ENCODE results near the gene CELSR1. TPM values are rescaled to one million over a fixed set of nuclear protein-coding genes. Genes with fewer than 3 reads are reported as not detected.

CELSR1 gene
- total and polyA plus RNA-seq, 2 of the 13 experiments (the other 11 are each of a cell fraction or from before 2014, with no cell fraction given) = 0.78 to 1.8 TPM

DNA sequence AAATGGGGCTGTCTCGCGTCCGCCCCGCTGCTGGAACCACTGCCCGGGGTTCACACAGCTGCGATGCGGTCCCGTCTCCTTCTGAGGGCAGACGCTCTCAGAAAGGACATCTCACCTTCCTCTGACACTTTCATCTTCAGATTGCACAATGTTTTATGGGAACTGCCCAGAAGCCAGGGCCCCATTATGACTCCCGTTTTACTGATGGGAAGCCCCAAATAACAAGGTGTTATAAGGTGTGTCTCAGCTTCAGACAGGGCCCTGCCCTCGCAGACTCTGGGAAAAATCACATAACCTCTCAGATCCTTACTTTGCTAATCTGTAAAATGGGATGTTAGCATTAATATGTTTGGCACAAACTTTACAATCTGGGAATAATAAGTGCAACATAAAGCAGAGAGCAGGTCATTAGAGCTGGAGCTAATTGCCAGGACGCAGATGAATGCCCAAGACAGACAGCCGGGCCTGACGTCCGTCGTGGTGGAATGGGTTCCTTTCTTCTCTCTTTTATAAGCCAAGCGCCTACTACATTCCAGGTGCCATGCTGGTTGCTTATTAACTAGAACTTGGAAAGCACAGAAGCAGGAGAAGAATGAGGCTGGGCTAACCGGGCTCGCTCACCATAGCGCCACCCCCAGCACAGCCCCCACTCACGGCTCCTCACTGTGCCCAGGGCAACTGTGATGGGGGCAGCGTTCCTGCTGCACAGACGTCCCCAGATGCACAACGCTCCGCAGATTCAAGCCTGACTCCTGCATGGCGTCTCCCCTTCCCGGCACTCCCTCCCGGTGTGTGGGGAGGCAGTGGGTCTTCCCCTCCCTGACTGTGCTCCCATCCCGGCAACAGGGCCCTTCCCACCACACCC lies 158.1 kb downstream of the CELSR1 start (continued):
- TF ChIP-seq, protein P1, sequence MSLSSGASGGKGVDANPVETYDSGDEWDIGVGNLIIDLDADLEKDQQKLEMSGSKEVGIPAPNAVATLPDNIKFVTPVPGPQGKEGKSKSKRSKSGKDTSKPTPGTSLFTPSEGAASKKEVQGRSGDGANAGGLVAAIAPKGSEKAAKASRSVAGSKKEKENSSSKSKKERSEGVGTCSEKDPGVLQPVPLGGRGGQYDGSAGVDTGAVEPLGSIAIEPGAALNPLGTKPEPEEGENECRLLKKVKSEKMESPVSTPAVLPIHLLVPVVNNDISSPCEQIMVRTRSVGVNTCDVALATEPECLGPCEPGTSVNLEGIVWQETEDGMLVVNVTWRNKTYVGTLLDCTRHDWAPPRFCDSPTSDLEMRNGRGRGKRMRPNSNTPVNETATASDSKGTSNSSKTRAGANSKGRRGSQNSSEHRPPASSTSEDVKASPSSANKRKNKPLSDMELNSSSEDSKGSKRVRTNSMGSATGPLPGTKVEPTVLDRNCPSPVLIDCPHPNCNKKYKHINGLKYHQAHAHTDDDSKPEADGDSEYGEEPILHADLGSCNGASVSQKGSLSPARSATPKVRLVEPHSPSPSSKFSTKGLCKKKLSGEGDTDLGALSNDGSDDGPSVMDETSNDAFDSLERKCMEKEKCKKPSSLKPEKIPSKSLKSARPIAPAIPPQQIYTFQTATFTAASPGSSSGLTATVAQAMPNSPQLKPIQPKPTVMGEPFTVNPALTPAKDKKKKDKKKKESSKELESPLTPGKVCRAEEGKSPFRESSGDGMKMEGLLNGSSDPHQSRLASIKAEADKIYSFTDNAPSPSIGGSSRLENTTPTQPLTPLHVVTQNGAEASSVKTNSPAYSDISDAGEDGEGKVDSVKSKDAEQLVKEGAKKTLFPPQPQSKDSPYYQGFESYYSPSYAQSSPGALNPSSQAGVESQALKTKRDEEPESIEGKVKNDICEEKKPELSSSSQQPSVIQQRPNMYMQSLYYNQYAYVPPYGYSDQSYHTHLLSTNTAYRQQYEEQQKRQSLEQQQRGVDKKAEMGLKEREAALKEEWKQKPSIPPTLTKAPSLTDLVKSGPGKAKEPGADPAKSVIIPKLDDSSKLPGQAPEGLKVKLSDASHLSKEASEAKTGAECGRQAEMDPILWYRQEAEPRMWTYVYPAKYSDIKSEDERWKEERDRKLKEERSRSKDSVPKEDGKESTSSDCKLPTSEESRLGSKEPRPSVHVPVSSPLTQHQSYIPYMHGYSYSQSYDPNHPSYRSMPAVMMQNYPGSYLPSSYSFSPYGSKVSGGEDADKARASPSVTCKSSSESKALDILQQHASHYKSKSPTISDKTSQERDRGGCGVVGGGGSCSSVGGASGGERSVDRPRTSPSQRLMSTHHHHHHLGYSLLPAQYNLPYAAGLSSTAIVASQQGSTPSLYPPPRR (CRISPR knock-in tag; IDR thresholded peaks at IDR 0.05; ENCODE audit: borderline replicate concordance) = 0 out of 2 replicates have a peak, but pooled peaks have one; percentile 19
- TF ChIP-seq KLF9 (CRISPR knock-in tag; IDR thresholded peaks at IDR 0.05; ENCODE audit: low read depth) (no peak), ZNF232 (CRISPR knock-in tag; IDR thresholded peaks at IDR 0.05; ENCODE audit: borderline replicate concordance) (no peak), SKI (IDR thresholded peaks at IDR 0.05; ENCODE audit: partially characterized antibody) (no peak), YY1 (IDR thresholded peaks at IDR 0.05; ENCODE audit: insufficient read depth, insufficient replicate concordance, low read depth, low read length) (no peak), ZBTB38 (CRISPR knock-in tag; IDR thresholded peaks at IDR 0.05) (0 out of 2 replicates have a peak, but pooled peaks have one; percentile 2), TCF7 (IDR thresholded peaks at IDR 0.05; ENCODE audit: low read depth) (peak; percentile 46; the same call in 1 of the 2 replicates), NPAS2 (CRISPR knock-in tag; IDR thresholded peaks at IDR 0.05; ENCODE audit: borderline replicate concordance) (no peak), MEF2D (CRISPR knock-in tag; IDR thresholded peaks at IDR 0.05) (no peak), SOX5 (CRISPR knock-in tag; IDR thresholded peaks at IDR 0.05; ENCODE audit: borderline replicate concordance) (peak; percentile 23; the same call in 1 of the 2 replicates)
- TF ChIP-seq, protein P2, sequence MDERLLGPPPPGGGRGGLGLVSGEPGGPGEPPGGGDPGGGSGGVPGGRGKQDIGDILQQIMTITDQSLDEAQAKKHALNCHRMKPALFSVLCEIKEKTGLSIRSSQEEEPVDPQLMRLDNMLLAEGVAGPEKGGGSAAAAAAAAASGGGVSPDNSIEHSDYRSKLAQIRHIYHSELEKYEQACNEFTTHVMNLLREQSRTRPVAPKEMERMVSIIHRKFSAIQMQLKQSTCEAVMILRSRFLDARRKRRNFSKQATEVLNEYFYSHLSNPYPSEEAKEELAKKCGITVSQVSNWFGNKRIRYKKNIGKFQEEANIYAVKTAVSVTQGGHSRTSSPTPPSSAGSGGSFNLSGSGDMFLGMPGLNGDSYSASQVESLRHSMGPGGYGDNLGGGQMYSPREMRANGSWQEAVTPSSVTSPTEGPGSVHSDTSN (CRISPR knock-in tag; IDR thresholded peaks at IDR 0.05) = no peak
- TF ChIP-seq, protein P3, sequence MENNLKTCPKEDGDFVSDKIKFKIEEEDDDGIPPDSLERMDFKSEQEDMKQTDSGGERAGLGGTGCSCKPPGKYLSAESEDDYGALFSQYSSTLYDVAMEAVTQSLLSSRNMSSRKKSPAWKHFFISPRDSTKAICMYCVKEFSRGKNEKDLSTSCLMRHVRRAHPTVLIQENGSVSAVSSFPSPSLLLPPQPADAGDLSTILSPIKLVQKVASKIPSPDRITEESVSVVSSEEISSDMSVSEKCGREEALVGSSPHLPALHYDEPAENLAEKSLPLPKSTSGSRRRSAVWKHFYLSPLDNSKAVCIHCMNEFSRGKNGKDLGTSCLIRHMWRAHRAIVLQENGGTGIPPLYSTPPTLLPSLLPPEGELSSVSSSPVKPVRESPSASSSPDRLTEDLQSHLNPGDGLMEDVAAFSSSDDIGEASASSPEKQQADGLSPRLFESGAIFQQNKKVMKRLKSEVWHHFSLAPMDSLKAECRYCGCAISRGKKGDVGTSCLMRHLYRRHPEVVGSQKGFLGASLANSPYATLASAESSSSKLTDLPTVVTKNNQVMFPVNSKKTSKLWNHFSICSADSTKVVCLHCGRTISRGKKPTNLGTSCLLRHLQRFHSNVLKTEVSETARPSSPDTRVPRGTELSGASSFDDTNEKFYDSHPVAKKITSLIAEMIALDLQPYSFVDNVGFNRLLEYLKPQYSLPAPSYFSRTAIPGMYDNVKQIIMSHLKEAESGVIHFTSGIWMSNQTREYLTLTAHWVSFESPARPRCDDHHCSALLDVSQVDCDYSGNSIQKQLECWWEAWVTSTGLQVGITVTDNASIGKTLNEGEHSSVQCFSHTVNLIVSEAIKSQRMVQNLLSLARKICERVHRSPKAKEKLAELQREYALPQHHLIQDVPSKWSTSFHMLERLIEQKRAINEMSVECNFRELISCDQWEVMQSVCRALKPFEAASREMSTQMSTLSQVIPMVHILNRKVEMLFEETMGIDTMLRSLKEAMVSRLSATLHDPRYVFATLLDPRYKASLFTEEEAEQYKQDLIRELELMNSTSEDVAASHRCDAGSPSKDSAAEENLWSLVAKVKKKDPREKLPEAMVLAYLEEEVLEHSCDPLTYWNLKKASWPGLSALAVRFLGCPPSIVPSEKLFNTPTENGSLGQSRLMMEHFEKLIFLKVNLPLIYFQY (CRISPR knock-in tag; IDR thresholded peaks at IDR 0.05; ENCODE audit: borderline replicate concordance) = peak; percentile 49; the same call in 1 of the 2 replicates
- TF ChIP-seq, protein P4, sequence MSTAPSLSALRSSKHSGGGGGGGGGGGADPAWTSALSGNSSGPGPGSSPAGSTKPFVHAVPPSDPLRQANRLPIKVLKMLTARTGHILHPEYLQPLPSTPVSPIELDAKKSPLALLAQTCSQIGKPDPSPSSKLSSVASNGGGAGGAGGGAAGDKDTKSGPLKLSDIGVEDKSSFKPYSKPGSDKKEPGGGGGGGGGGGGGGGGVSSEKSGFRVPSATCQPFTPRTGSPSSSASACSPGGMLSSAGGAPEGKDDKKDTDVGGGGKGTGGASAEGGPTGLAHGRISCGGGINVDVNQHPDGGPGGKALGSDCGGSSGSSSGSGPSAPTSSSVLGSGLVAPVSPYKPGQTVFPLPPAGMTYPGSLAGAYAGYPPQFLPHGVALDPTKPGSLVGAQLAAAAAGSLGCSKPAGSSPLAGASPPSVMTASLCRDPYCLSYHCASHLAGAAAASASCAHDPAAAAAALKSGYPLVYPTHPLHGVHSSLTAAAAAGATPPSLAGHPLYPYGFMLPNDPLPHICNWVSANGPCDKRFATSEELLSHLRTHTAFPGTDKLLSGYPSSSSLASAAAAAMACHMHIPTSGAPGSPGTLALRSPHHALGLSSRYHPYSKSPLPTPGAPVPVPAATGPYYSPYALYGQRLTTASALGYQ (CRISPR knock-in tag; IDR thresholded peaks at IDR 0.05) = no peak
